Measurements from ENCODE around the gene MAGI3.

Gene MAGI3

DNA sequence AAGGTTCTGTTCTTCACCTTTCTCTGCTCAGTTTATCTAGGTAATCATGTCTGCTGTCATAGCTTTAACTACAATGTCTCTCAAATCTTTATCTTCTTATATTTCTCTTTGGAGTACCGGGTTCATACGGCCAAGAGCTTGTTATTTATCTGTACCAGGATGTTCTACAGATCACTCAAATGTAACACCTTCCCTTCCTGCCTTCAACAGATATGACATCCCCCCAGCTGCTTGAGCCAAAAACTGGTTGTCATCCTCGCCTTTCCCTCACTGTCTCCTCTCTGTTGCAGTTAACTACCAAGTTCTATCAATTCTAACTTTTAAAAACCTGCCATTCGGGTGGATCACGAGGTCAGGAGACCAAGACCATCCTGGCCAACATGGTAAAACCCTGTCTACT is 220.1 kb downstream of the MAGI3 start:
- TF ChIP-seq CTCF (IDR thresholded peaks at IDR 0.05; ENCODE audit: low read depth, low read length), result no peak
- Histone ChIP-seq H3K36me3 (peaks cover 12% of the 10 kb centered on the region), H3K9me3 (no peaks in the 10 kb centered on the region), H3K4me3 (ENCODE audit: low read depth, low read length) (no peak overlapping the region), H3K27me3 (no peaks in the 10 kb centered on the region), H3K4me1 (no peaks in the 10 kb centered on the region)
- DNase-seq, result no peak

DNA sequence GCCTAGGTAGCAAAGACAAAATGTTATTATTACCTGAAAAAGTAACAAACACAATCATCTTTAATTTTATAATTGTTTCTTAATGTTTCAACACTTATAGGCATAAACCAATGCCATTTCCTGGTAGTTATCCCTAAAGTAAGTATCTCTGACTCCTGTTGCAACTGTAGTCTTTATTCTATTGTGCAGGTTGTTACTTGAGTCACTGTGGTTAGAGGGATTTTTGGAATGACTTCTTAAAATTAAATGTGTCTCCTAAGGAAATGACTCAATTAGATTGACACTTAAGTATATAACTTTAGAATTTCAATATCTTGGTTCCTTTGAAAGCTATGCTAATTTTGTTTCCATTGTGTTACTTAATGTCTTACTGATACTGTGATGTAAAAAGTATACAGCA is 225.1 kb downstream of the MAGI3 start:
- H3K4me3 ChIP-seq (ENCODE audit: low read depth, low read length), result no peak overlapping the region
- no peaks in the 10 kb centered on the region for H3K9me3 ChIP-seq
- 0 out of 2 replicates have a peak, but pooled peaks cover 6% of the 10 kb centered on the region for H3K4me1 ChIP-seq
- H3K36me3 ChIP-seq, result peaks cover 23% of the 10 kb centered on the region
- H3K27me3 ChIP-seq, result no peaks in the 10 kb centered on the region
- TF ChIP-seq CTCF (IDR thresholded peaks at IDR 0.05; ENCODE audit: low read depth, low read length), result no peak
- DNase-seq, result no peak

- Histone ChIP-seq H3K4me1 (peaks cover 6% of the 10 kb centered on the region; the same call in 1 of the 2 replicates), H3K9me3 (no peaks in the 10 kb centered on the region), H3K36me3 (peaks cover 27% of the 10 kb centered on the region), H3K4me3 (ENCODE audit: low read depth, low read length) (no peak overlapping the region), H3K27me3 (no peaks in the 10 kb centered on the region)
- no peak for DNase-seq
- no peak for TF ChIP-seq CTCF (IDR thresholded peaks at IDR 0.05; ENCODE audit: low read depth, low read length)
Measured at GRCh38 chr1:113616156-113616555, 225.8 kb downstream of the MAGI3 start.

DNA sequence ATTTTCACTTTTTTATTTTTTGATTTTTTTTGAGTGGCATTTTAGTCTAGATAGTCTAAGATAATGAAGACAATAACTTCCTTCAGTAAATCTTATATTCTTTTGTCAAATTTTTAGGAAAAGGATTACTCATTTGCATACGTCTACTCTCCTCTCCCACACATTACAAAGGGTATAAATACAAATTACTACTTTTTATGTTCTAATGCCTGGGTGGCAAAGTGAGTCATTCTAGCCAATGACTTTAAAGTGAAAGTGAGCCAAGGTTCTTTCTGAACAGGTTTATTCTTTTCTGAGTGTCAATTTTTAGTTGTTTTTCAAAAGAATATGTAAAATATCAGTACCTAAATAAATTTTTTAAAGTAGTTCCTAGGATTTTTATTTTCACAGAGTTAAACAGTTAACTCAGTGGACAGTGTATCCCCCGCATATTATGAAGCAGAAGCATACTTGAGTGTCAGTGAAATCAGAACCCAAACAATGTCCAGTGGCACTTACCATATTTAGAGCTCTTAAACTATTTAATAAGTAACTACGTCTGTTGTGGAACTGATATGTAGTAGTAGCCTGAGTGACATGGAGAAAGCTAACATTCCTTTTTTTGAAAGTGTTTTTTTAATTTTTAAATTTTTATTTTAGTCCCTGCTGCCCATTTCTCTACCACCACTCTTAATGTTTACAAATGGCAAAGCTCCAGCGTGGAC is 227.3 kb downstream of the MAGI3 start:
- DNase-seq, result no peak
- peaks cover 13% of the 10 kb centered on the region for H3K4me1 ChIP-seq

GRCh38 chr1:113628997-113629396 is 238.7 kb downstream of the MAGI3 start:
- no peak for TF ChIP-seq CTCF (IDR thresholded peaks at IDR 0.05; ENCODE audit: low read depth, low read length)
- Histone ChIP-seq H3K4me1 (no peaks in the 10 kb centered on the region), H3K27me3 (no peaks in the 10 kb centered on the region), H3K4me3 (ENCODE audit: low read depth, low read length) (no peak overlapping the region), H3K36me3 (peaks cover 19% of the 10 kb centered on the region), H3K9me3 (no peaks in the 10 kb centered on the region; the same call in 1 of the 2 replicates)
- DNase-seq, result no peak

More for the DNA sequence above, 227.3 kb downstream of the MAGI3 start:
- Histone ChIP-seq H3K4me3 (ENCODE audit: low read depth, low read length) (no peak overlapping the region), H3K9me3 (no peaks in the 10 kb centered on the region), H3K36me3 (peaks cover 26% of the 10 kb centered on the region), H3K27me3 (no peaks in the 10 kb centered on the region)
- no peak for TF ChIP-seq CTCF (IDR thresholded peaks at IDR 0.05; ENCODE audit: low read depth, low read length)
